HEK293 (cell line): ENCODE results near the gene HGF.

Experiments used
- CTCF ChIA-PET: fragments of 350-600 bp; formaldehyde crosslinking; extraction: SDS; loops from one replicate; lab custom pipeline; 2021; ENCODE audit warnings: antibody characterized with exemption; lab: Yijun Ruan, JAX
- POLR2A ChIA-PET: fragments of 300-600 bp; formaldehyde crosslinking; extraction: SDS; loops from one replicate; lab custom pipeline; 2020; ENCODE audit warnings: antibody characterized with exemption, inconsistent platforms; lab: Yijun Ruan, JAX
- H3K27ac ChIP-seq: fragments of 200-500 bp; sonication (Bioruptor generic); 2 replicates; pipeline ENCODE4 v1.5.1; 2014; ENCODE audit warnings: low read depth, low read length, control low read depth, inconsistent platforms; ENCODE audit errors: extremely low read depth
- H3K36me3 ChIP-seq, 2 experiments: fragments of 200-500 bp in 1 of 2; sonication (Bioruptor generic) in 1 of 2; 1 replicate in 1 of 2; 2 replicates in 1 of 2; pipeline ENCODE4 v1.5.1; 2014 to 2017; ENCODE audit warnings: inconsistent platforms in 2 of 2, low read length in 2 of 2; ENCODE audit not compliant: control insufficient read depth in 2 of 2, insufficient read depth in 1 of 2
- H3K4me1 ChIP-seq: fragments of 200-500 bp; sonication (Bioruptor generic); 2 replicates; pipeline ENCODE4 v1.5.1; 2014; ENCODE audit warnings: mild to moderate bottlenecking, low read length, inconsistent platforms; ENCODE audit not compliant: control insufficient read depth, insufficient read depth
- H3K4me3 ChIP-seq: 2 replicates; pipeline ENCODE4 v1.5.1; 2011; ENCODE audit warnings: low read depth, mild to moderate bottlenecking, control low read depth, low read length, moderate library complexity
- H3K9me3 ChIP-seq: fragments of 200-500 bp; sonication (Bioruptor generic); 2 replicates; pipeline ENCODE4 v1.5.1; 2014; ENCODE audit warnings: low read depth, low read length, inconsistent platforms; ENCODE audit not compliant: control insufficient read depth, insufficient read depth
- BCL11B ChIP-seq: fragments of 450-650 bp; formaldehyde crosslinking; IDR thresholded peaks from 2 replicates; pipeline ENCODE4 v1.5.1; 2016; ENCODE audit warnings: low read depth, missing biosample characterization, missing genetic modification characterization
- EGR2 ChIP-seq: fragments of 450-650 bp; formaldehyde crosslinking; IDR thresholded peaks from 2 replicates; pipeline ENCODE4 v1.5.1; 2016; ENCODE audit warnings: low read depth, missing biosample characterization, missing genetic modification characterization
- GFI1B ChIP-seq: fragments of 450-650 bp; formaldehyde crosslinking; IDR thresholded peaks from 2 replicates; pipeline ENCODE4 v1.5.1; 2016; ENCODE audit warnings: missing biosample characterization, missing genetic modification characterization
- GLI2 ChIP-seq: fragments of 450-650 bp; formaldehyde crosslinking; IDR thresholded peaks from 2 replicates; pipeline ENCODE4; 2017; ENCODE audit warnings: missing biosample characterization, missing genetic modification characterization, low read depth, borderline replicate concordance
- IKZF3 ChIP-seq: fragments of 450-650 bp; IDR thresholded peaks from 2 replicates; pipeline ENCODE4 v1.5.0; 2018; ENCODE audit warnings: missing biosample characterization, mild to moderate bottlenecking, missing genetic modification characterization, moderate library complexity
- SALL2 ChIP-seq: fragments of 450-650 bp; formaldehyde crosslinking; IDR thresholded peaks from 2 replicates; pipeline ENCODE4 v1.5.0; 2017; ENCODE audit warnings: missing biosample characterization, mild to moderate bottlenecking, missing genetic modification characterization, borderline replicate concordance
- SCRT1 ChIP-seq: fragments of 450-650 bp; formaldehyde crosslinking; IDR thresholded peaks from 2 replicates; pipeline ENCODE4 v1.5.1; 2016; ENCODE audit warnings: missing biosample characterization, missing genetic modification characterization, borderline replicate concordance
- ZEB2 ChIP-seq: fragments of 450-650 bp; formaldehyde crosslinking; IDR thresholded peaks from 2 replicates; pipeline ENCODE4 v1.5.1; 2016; ENCODE audit warnings: missing biosample characterization, missing genetic modification characterization
- ZNF112 ChIP-seq: fragments of 450-650 bp; formaldehyde crosslinking; IDR thresholded peaks from 2 replicates; pipeline ENCODE4 v1.5.0; 2017; ENCODE audit warnings: missing biosample characterization, missing genetic modification characterization
- ZNF169 ChIP-seq: fragments of 450-650 bp; formaldehyde crosslinking; IDR thresholded peaks from 2 replicates; pipeline ENCODE4 v1.5.1; 2016; ENCODE audit warnings: missing biosample characterization, missing genetic modification characterization
- ZNF214 ChIP-seq: fragments of 450-650 bp; formaldehyde crosslinking; IDR thresholded peaks from 2 replicates; pipeline ENCODE4 v1.5.1; 2017; ENCODE audit warnings: missing biosample characterization, mild to moderate bottlenecking, missing genetic modification characterization, borderline replicate concordance
- ZNF223 ChIP-seq: fragments of 450-650 bp; formaldehyde crosslinking; IDR thresholded peaks from 2 replicates; pipeline ENCODE4 v1.5.1; 2016; ENCODE audit warnings: missing biosample characterization, missing genetic modification characterization
- ZNF416 ChIP-seq: fragments of 450-650 bp; formaldehyde crosslinking; IDR thresholded peaks from 2 replicates; pipeline ENCODE4 v1.5.1; 2016; ENCODE audit warnings: missing biosample characterization, missing genetic modification characterization
- ZNF514 ChIP-seq: fragments of 450-650 bp; formaldehyde crosslinking; IDR thresholded peaks from 2 replicates; pipeline ENCODE4 v1.5.1; 2016; ENCODE audit warnings: missing biosample characterization, missing genetic modification characterization
- ZNF544 ChIP-seq: fragments of 450-650 bp; formaldehyde crosslinking; IDR thresholded peaks from 2 replicates; pipeline ENCODE4 v1.5.0; 2017; ENCODE audit warnings: missing biosample characterization, missing genetic modification characterization
- ZNF571 ChIP-seq: fragments of 450-650 bp; formaldehyde crosslinking; IDR thresholded peaks from 2 replicates; pipeline ENCODE4 v1.5.0; 2017; ENCODE audit warnings: missing biosample characterization, missing genetic modification characterization
- ZNF610 ChIP-seq: fragments of 450-650 bp; formaldehyde crosslinking; IDR thresholded peaks from 2 replicates; pipeline ENCODE4 v1.5.1; 2016; ENCODE audit warnings: missing biosample characterization, missing genetic modification characterization, borderline replicate concordance
- ZNF623 ChIP-seq: fragments of 450-650 bp; formaldehyde crosslinking; IDR thresholded peaks from 2 replicates; pipeline ENCODE4 v1.5.1; 2016; ENCODE audit warnings: missing biosample characterization, missing genetic modification characterization
- TF ChIP-seq, protein P1 (sequence below): fragments of 450-650 bp; formaldehyde crosslinking; IDR thresholded peaks from 2 replicates; pipeline ENCODE4 v1.5.1; 2016; ENCODE audit warnings: missing biosample characterization, missing genetic modification characterization, low read depth
- TF ChIP-seq, protein P2 (sequence below): fragments of 450-650 bp; formaldehyde crosslinking; IDR thresholded peaks from 2 replicates; pipeline ENCODE4 v1.5.1; 2016; ENCODE audit warnings: missing biosample characterization, missing genetic modification characterization
- TF ChIP-seq, protein P3 (sequence below): fragments of 450-650 bp; formaldehyde crosslinking; IDR thresholded peaks from 2 replicates; pipeline ENCODE4 v1.5.1; 2016; ENCODE audit warnings: missing biosample characterization, missing genetic modification characterization

HGF gene

DNA sequence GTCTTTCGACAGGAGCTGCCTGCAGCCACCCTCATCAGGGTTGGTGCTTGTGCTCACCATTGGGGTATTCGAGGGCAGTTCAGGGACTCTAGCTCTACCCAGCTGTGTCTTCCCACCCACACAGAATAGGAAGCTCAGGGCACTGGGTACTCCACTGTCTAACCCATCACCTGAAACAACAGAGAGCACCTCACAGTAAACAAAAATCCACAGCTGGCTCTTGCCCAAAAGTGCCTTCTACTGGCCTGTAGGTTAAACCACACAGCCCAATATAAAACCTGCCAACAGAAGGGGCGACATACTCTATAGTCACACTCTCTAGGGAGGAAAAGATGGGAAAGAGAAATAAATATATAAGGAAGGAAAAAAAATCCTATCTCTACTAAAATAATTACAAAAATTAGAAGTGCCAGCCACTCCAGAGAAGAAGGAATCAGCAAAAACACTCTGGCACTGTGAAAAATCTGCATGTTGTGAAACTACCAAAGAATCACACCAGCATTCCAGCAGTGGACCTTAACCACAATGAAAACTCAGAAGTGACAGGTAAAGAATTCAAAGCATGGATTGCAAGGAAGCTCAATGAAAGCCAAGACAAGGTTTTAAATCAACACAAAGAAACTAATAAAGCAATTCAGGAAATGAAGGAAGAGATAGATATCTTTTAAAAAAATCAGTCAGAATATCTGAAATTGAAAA is 110.0 kb downstream of the HGF start:
- no peaks in the 10 kb centered on the region for H3K36me3 ChIP-seq

DNA sequence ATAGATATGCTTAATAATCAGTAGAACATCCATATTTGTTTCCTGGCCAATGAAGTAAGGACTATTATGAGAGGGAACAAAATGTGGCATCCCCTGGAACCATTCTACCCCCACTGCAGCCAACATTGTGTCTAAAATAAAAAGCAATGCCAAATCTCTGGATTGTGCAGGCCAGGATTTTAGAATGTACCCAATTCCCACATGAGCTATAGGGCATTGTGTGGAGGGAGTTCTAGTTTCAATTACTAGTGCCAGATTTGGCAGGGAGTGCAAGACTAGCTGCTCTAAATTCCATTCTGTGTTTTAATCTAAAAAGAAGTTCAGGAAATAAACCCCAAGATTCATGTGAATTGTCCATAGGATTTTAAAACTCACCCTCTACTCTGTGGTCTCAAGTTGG is 112.3 kb downstream of the HGF start:
- no peak overlapping the region for H3K4me3 ChIP-seq
- TF ChIP-seq ZEB2 (tag by site-specific recombination) (no peak), ZNF544 (no peak), ZNF214 (tag by site-specific recombination) (no peak), ZNF223 (no peak), SALL2 (no peak), IKZF3 (tag by site-specific recombination) (no peak), ZNF112 (tag by site-specific recombination) (no peak), ZNF610 (no peak), ZNF169 (tag by site-specific recombination) (no peak)
- TF ChIP-seq, protein P1, sequence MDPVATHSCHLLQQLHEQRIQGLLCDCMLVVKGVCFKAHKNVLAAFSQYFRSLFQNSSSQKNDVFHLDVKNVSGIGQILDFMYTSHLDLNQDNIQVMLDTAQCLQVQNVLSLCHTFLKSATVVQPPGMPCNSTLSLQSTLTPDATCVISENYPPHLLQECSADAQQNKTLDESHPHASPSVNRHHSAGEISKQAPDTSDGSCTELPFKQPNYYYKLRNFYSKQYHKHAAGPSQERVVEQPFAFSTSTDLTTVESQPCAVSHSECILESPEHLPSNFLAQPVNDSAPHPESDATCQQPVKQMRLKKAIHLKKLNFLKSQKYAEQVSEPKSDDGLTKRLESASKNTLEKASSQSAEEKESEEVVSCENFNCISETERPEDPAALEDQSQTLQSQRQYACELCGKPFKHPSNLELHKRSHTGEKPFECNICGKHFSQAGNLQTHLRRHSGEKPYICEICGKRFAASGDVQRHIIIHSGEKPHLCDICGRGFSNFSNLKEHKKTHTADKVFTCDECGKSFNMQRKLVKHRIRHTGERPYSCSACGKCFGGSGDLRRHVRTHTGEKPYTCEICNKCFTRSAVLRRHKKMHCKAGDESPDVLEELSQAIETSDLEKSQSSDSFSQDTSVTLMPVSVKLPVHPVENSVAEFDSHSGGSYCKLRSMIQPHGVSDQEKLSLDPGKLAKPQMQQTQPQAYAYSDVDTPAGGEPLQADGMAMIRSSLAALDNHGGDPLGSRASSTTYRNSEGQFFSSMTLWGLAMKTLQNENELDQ (tag by site-specific recombination) = no peak
- TF ChIP-seq, protein P2, sequence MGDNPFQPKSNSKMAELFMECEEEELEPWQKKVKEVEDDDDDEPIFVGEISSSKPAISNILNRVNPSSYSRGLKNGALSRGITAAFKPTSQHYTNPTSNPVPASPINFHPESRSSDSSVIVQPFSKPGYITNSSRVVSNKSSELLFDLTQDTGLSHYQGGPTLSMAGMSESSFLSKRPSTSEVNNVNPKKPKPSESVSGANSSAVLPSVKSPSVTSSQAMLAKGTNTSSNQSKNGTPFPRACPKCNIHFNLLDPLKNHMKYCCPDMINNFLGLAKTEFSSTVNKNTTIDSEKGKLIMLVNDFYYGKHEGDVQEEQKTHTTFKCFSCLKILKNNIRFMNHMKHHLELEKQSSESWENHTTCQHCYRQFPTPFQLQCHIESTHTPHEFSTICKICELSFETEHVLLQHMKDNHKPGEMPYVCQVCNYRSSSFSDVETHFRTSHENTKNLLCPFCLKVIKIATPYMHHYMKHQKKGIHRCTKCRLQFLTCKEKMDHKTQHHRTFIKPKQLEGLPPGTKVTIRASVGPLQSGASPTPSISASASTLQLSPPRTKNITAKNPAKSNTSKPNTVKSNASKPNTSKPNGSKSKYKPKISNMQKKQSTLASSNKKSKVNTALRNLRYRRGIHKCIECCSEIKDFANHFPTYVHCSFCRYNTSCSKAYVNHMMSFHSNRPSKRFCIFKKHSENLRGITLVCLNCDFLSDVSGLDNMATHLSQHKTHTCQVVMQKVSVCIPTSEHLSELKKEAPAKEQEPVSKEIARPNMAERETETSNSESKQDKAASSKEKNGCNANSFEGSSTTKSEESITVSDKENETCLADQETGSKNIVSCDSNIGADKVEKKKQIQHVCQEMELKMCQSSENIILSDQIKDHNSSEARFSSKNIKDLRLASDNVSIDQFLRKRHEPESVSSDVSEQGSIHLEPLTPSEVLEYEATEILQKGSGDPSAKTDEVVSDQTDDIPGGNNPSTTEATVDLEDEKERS (tag by site-specific recombination) = no peak
- TF ChIP-seq, protein P3, sequence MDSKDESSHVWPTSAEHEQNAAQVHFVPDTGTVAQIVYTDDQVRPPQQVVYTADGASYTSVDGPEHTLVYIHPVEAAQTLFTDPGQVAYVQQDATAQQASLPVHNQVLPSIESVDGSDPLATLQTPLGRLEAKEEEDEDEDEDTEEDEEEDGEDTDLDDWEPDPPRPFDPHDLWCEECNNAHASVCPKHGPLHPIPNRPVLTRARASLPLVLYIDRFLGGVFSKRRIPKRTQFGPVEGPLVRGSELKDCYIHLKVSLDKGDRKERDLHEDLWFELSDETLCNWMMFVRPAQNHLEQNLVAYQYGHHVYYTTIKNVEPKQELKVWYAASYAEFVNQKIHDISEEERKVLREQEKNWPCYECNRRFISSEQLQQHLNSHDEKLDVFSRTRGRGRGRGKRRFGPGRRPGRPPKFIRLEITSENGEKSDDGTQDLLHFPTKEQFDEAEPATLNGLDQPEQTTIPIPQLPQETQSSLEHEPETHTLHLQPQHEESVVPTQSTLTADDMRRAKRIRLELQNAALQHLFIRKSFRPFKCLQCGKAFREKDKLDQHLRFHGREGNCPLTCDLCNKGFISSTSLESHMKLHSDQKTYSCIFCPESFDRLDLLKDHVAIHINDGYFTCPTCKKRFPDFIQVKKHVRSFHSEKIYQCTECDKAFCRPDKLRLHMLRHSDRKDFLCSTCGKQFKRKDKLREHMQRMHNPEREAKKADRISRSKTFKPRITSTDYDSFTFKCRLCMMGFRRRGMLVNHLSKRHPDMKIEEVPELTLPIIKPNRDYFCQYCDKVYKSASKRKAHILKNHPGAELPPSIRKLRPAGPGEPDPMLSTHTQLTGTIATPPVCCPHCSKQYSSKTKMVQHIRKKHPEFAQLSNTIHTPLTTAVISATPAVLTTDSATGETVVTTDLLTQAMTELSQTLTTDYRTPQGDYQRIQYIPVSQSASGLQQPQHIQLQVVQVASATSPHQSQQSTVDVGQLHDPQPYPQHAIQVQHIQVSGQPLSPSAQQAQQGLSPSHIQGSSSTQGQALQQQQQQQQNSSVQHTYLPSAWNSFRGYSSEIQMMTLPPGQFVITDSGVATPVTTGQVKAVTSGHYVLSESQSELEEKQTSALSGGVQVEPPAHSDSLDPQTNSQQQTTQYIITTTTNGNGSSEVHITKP (tag by site-specific recombination) = no peak
- TF ChIP-seq, all 188 proteins: peak for 0
- no peaks in the 10 kb centered on the region for H3K9me3 ChIP-seq
- no peaks in the 10 kb centered on the region for H3K36me3 ChIP-seq
- CTCF ChIA-PET = no interaction called here
- no peaks in the 10 kb centered on the region for H3K4me1 ChIP-seq
- no peak overlapping the region for H3K27ac ChIP-seq
- POLR2A ChIA-PET = no interaction called here

More for the DNA sequence above, 110.0 kb downstream of the HGF start:
- CTCF ChIA-PET = interaction anchor here (0.6 to 1.0 kb wide), 3 partner anchors 10 to 1267 kb away, joined by 3 to 4 read pairs (median 3); no protein-coding TSS in a partner anchor
- Histone ChIP-seq H3K4me1 (no peaks in the 10 kb centered on the region), H3K4me3 (no peak overlapping the region), H3K9me3 (no peaks in the 10 kb centered on the region), H3K27ac (no peak overlapping the region)
- POLR2A ChIA-PET = no interaction called here
- TF ChIP-seq ZNF416 (no peak), ZNF623 (no peak), GLI2 (tag by site-specific recombination) (no peak), BCL11B (tag by site-specific recombination) (no peak), ZNF214 (tag by site-specific recombination) (no peak), ZNF514 (no peak), GFI1B (tag by site-specific recombination) (no peak), ZNF571 (tag by site-specific recombination) (no peak), EGR2 (tag by site-specific recombination) (no peak), SCRT1 (tag by site-specific recombination) (no peak)
